ENCODE results near the gene MAN2B1.

GRCh38 chr19:12610540-12611360 is 55.8 kb downstream of the MAN2B1 start, which contains the start of the genes ZNF490 and ZNF791:
- TF ChIP-seq SMC3 (IDR thresholded peaks at IDR 0.05) (no peak), RCOR1 (IDR thresholded peaks at IDR 0.05; ENCODE audit: low read depth, low read length) (no peak), FOSL2 (IDR thresholded peaks at IDR 0.05) (no peak), FOSL2 (CRISPR knock-in tag; IDR thresholded peaks at IDR 0.05) (no peak), POLR2A (IDR thresholded peaks at IDR 0.05; ENCODE audit: low read length) (peak; percentile 37), EP300 (IDR thresholded peaks at IDR 0.05) (no peak), KDM5A (IDR thresholded peaks at IDR 0.05) (no peak; the same call in 1 of the 2 replicates), MYC (IDR thresholded peaks at IDR 0.05; ENCODE audit: borderline replicate concordance, low read length) (peak; percentile 52; the same call in 1 of the 2 replicates), HDAC2 (IDR thresholded peaks at IDR 0.05) (no peak), ZFP36 (IDR thresholded peaks at IDR 0.05; ENCODE audit: borderline replicate concordance, partially characterized antibody) (no peak), JUN (IDR thresholded peaks at IDR 0.05) (peak in 1 of 2 experiments; percentile 51; a peak in 1 of 5 replicates)
- TF ChIP-seq, protein P1, sequence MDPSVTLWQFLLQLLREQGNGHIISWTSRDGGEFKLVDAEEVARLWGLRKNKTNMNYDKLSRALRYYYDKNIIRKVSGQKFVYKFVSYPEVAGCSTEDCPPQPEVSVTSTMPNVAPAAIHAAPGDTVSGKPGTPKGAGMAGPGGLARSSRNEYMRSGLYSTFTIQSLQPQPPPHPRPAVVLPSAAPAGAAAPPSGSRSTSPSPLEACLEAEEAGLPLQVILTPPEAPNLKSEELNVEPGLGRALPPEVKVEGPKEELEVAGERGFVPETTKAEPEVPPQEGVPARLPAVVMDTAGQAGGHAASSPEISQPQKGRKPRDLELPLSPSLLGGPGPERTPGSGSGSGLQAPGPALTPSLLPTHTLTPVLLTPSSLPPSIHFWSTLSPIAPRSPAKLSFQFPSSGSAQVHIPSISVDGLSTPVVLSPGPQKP (IDR thresholded peaks at IDR 0.05; ENCODE audit: low read depth, low read length) = no peak
- TF ChIP-seq, protein P2, sequence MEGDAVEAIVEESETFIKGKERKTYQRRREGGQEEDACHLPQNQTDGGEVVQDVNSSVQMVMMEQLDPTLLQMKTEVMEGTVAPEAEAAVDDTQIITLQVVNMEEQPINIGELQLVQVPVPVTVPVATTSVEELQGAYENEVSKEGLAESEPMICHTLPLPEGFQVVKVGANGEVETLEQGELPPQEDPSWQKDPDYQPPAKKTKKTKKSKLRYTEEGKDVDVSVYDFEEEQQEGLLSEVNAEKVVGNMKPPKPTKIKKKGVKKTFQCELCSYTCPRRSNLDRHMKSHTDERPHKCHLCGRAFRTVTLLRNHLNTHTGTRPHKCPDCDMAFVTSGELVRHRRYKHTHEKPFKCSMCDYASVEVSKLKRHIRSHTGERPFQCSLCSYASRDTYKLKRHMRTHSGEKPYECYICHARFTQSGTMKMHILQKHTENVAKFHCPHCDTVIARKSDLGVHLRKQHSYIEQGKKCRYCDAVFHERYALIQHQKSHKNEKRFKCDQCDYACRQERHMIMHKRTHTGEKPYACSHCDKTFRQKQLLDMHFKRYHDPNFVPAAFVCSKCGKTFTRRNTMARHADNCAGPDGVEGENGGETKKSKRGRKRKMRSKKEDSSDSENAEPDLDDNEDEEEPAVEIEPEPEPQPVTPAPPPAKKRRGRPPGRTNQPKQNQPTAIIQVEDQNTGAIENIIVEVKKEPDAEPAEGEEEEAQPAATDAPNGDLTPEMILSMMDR (IDR thresholded peaks at IDR 0.05) = no peak
- TF ChIP-seq, protein P3, sequence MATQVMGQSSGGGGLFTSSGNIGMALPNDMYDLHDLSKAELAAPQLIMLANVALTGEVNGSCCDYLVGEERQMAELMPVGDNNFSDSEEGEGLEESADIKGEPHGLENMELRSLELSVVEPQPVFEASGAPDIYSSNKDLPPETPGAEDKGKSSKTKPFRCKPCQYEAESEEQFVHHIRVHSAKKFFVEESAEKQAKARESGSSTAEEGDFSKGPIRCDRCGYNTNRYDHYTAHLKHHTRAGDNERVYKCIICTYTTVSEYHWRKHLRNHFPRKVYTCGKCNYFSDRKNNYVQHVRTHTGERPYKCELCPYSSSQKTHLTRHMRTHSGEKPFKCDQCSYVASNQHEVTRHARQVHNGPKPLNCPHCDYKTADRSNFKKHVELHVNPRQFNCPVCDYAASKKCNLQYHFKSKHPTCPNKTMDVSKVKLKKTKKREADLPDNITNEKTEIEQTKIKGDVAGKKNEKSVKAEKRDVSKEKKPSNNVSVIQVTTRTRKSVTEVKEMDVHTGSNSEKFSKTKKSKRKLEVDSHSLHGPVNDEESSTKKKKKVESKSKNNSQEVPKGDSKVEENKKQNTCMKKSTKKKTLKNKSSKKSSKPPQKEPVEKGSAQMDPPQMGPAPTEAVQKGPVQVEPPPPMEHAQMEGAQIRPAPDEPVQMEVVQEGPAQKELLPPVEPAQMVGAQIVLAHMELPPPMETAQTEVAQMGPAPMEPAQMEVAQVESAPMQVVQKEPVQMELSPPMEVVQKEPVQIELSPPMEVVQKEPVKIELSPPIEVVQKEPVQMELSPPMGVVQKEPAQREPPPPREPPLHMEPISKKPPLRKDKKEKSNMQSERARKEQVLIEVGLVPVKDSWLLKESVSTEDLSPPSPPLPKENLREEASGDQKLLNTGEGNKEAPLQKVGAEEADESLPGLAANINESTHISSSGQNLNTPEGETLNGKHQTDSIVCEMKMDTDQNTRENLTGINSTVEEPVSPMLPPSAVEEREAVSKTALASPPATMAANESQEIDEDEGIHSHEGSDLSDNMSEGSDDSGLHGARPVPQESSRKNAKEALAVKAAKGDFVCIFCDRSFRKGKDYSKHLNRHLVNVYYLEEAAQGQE (IDR thresholded peaks at IDR 0.05) = no peak
- TF ChIP-seq, protein P4, sequence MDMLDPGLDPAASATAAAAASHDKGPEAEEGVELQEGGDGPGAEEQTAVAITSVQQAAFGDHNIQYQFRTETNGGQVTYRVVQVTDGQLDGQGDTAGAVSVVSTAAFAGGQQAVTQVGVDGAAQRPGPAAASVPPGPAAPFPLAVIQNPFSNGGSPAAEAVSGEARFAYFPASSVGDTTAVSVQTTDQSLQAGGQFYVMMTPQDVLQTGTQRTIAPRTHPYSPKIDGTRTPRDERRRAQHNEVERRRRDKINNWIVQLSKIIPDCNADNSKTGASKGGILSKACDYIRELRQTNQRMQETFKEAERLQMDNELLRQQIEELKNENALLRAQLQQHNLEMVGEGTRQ (IDR thresholded peaks at IDR 0.05) = no peak

Measured in A549 (cell line).